Measurements from ENCODE around the gene CZIB.
"Not testable (repeated sequence)": the region's sequence is repeated elsewhere in the genome, so short reads cannot be mapped to it uniquely, and the experiment has no call there.

The CZIB gene

GRCh38 chr1:53187401-53187800 is 33.0 kb downstream of the CZIB start:
- DNase-seq = no peak

GRCh38 chr1:53186533-53186932 is 33.9 kb downstream of the CZIB start:
- no peak for DNase-seq

GRCh38 chr1:53185955-53186297 is 34.5 kb downstream of the CZIB start:
- DNase-seq = not testable (repeated sequence)

- no peak for DNase-seq
These were observed 37.1 kb downstream of the CZIB start for GRCh38 chr1:53183095-53183990.

GRCh38 chr1:53182716-53183094 is 37.7 kb downstream of the CZIB start:
- no peak for DNase-seq

- peak; percentile 85 for DNase-seq
These were observed 38.3 kb downstream of the CZIB start for GRCh38 chr1:53182111-53182593.

GRCh38 chr1:53180951-53181350 is 39.5 kb downstream of the CZIB start:
- DNase-seq = no peak

- DNase-seq = no peak
These were observed 40.2 kb downstream of the CZIB start for GRCh38 chr1:53180226-53180625.

- DNase-seq = no peak
These were observed 43.8 kb downstream of the CZIB start for GRCh38 chr1:53176452-53177208.

GRCh38 chr1:53174971-53175913 is 45.2 kb downstream of the CZIB start:
- no peak for DNase-seq

- DNase-seq = no peak
These were observed 47.9 kb downstream of the CZIB start for GRCh38 chr1:53172426-53173128.

- DNase-seq = no peak
These were observed 53.5 kb downstream of the CZIB start for GRCh38 chr1:53166912-53167311.

- no peak for DNase-seq
These were observed 54.1 kb downstream of the CZIB start for GRCh38 chr1:53166366-53166765.

- no peak for DNase-seq
These were observed 54.9 kb downstream of the CZIB start for GRCh38 chr1:53165408-53165961.

Data from stimulated activated CD4-positive, alpha-beta T cell treated with anti-CD3 and anti-CD28 coated beads, Interleukin-2, amount 100 ng/mL, for 48 hours (primary cell).